A549 (cell line): Measurements from ENCODE around the gene PLIN1. TPM values are rescaled to one million over a fixed set of nuclear protein-coding genes. Genes with fewer than 3 reads are reported as not detected.
"Not testable (repeated sequence)": the region's sequence is repeated elsewhere in the genome, so short reads cannot be mapped to it uniquely, and the experiment has no call there.

Source experiments
- ATAC-seq, 2 experiments: fragments of 200-7000 bp in 1 of 2; fragments of >200 bp in 1 of 2; cut with Nextera tagmentation in 1 of 2; cut with Tn5 transposase in 1 of 2; 3 replicates each; pipeline versions ENCODE4 v1.8.0 to v1.9.1; 2018 to 2020; ENCODE audit warnings: mild to moderate bottlenecking in 1 of 2, moderate library complexity in 1 of 2
- CTCF ChIA-PET: fragments of 300-600 bp; sonication (Branson Sonifier 250); formaldehyde crosslinking; extraction: SDS; loops from one replicate; lab custom pipeline; 2021; ENCODE audit warnings: antibody characterized with exemption, inconsistent platforms; lab: Yijun Ruan, JAX
- POLR2A ChIA-PET: fragments of 350-600 bp; formaldehyde crosslinking; extraction: SDS; loops from one replicate; lab custom pipeline; 2021; ENCODE audit warnings: antibody characterized with exemption, inconsistent platforms; lab: Yijun Ruan, JAX
- DNase-seq, 2 experiments: peaks; one replicate each; pipeline versions ENCODE4 v3.0.0 to v3.0.0-alpha.2; 2011 to 2016; ENCODE audit warnings: low read depth in 1 of 2, low spot score in 1 of 2
- FAIRE-seq: peaks from 2 replicates; lab custom pipeline; 2011; peaks lifted over from hg19 to GRCh38; lab: Jason Lieb, UNC
- H3K27ac ChIP-seq, 2 experiments: fragments of >200 bp; sonication (Bioruptor Twin); formaldehyde crosslinking; 3 replicates each; pipeline ENCODE4 v1.5.1; 2016 to 2017
- H3K4me1 ChIP-seq: fragments of >200 bp; sonication (Bioruptor Twin); formaldehyde crosslinking; 3 replicates; pipeline ENCODE4 v1.6.1; 2016
- H3K4me2 ChIP-seq: fragments of >200 bp; sonication (Bioruptor Twin); formaldehyde crosslinking; 3 replicates; pipeline ENCODE4 v1.6.1; 2016
- H3K4me3 ChIP-seq: fragments of >200 bp; sonication (Bioruptor Twin); formaldehyde crosslinking; 3 replicates; pipeline ENCODE4 v1.5.1; 2016
- H3K9me3 ChIP-seq: fragments of >200 bp; sonication (Bioruptor Twin); formaldehyde crosslinking; 3 replicates; pipeline ENCODE4 v1.6.1; 2016
- BHLHE40 ChIP-seq: IDR thresholded peaks from 2 replicates; pipeline ENCODE4 v1.6.1; 2012; ENCODE audit warnings: low read depth, low read length, inconsistent platforms
- CEBPB ChIP-seq, 2 experiments: fragments of >200 bp in 1 of 2; sonication (Bioruptor Twin) in 1 of 2; formaldehyde crosslinking in 1 of 2; IDR thresholded peaks; 2 replicates each; pipeline ENCODE4 v1.6.1; 2012 to 2016
- CTCF ChIP-seq: fragments of >200 bp; sonication (Bioruptor Twin); formaldehyde crosslinking; IDR thresholded peaks from 3 replicates; pipeline ENCODE4 v1.5.1; 2016
- E2F6 ChIP-seq: IDR thresholded peaks from 2 replicates; pipeline ENCODE4 v1.6.1; 2012; ENCODE audit warnings: low read depth, borderline replicate concordance
- EHF ChIP-seq: fragments of 250-450 bp; sonication (Bioruptor Pico); IDR thresholded peaks from 2 replicates; pipeline ENCODE4 v1.5.0; 2020; ENCODE audit warnings: mild to moderate bottlenecking
- ELK1 ChIP-seq: fragments of 150-350 bp; IDR thresholded peaks from 2 replicates; pipeline ENCODE4 v1.6.1; 2014; ENCODE audit warnings: low read depth, mild to moderate bottlenecking, low read length
- FOXS1 ChIP-seq: fragments of 250-450 bp; sonication (Bioruptor Pico); IDR thresholded peaks from 2 replicates; pipeline ENCODE4 v1.5.0; 2020; ENCODE audit warnings: mild to moderate bottlenecking, moderate library complexity
- GATA3 ChIP-seq: IDR thresholded peaks from 2 replicates; pipeline ENCODE4 v1.6.1; 2012; ENCODE audit warnings: borderline replicate concordance
- HEYL ChIP-seq: fragments of 250-450 bp; sonication (Bioruptor Pico); IDR thresholded peaks from 2 replicates; pipeline ENCODE4 v1.8.0; 2021; ENCODE audit warnings: mild to moderate bottlenecking, moderate library complexity
- HMGXB4 ChIP-seq: fragments of 250-450 bp; sonication (Bioruptor Pico); IDR thresholded peaks from 2 replicates; pipeline ENCODE4 v1.5.0; 2021; ENCODE audit warnings: mild to moderate bottlenecking, moderate library complexity, borderline replicate concordance
- HOXB5 ChIP-seq: fragments of 250-450 bp; sonication (Bioruptor Pico); IDR thresholded peaks from 2 replicates; pipeline ENCODE4 v1.5.0; 2020; ENCODE audit warnings: mild to moderate bottlenecking, moderate library complexity
- JUN ChIP-seq, 2 experiments: fragments of >200 bp; sonication (Bioruptor Twin); formaldehyde crosslinking; IDR thresholded peaks; 2 replicates in 1 of 2; 3 replicates in 1 of 2; pipeline ENCODE4 v1.6.1; 2016 to 2017
- KDM5A ChIP-seq: fragments of 200-600 bp; sonication (generic); IDR thresholded peaks from 2 replicates; pipeline ENCODE4 v1.6.1; 2016; ENCODE audit warnings: antibody characterized with exemption, mild to moderate bottlenecking
- MAFK ChIP-seq: fragments of 450-650 bp; IDR thresholded peaks from 2 replicates; pipeline ENCODE4 v1.6.1; 2014; ENCODE audit not compliant: partially characterized antibody
- MYC ChIP-seq: IDR thresholded peaks from 2 replicates; pipeline ENCODE4 v1.6.1; 2012; ENCODE audit warnings: mild to moderate bottlenecking, inconsistent platforms, low read length, improper control_type of control experiment, borderline replicate concordance
- NFE2L2 ChIP-seq: fragments of 150-350 bp; conservative IDR thresholded peaks from 2 replicates; pipeline ENCODE4 v1.6.1; 2014; ENCODE audit warnings: low read length
- POLR2A ChIP-seq: IDR thresholded peaks from 2 replicates; pipeline ENCODE4 v1.6.1; 2012; ENCODE audit warnings: mild to moderate bottlenecking, low read length
- POLR2AphosphoS2 ChIP-seq: conservative IDR thresholded peaks from 2 replicates; pipeline ENCODE4 v1.6.1; 2012; ENCODE audit warnings: low read length, improper control_type of control experiment, inconsistent platforms
- RAD21 ChIP-seq, 2 experiments: fragments of >200 bp in 1 of 2; sonication (Bioruptor Twin) in 1 of 2; formaldehyde crosslinking in 1 of 2; IDR thresholded peaks in 1 of 2; conservative IDR thresholded peaks in 1 of 2; 2 replicates in 1 of 2; 3 replicates in 1 of 2; pipeline ENCODE4 v1.6.1; 2012 to 2018; ENCODE audit warnings: inconsistent platforms in 1 of 2
- RCOR1 ChIP-seq: fragments of 150-350 bp; IDR thresholded peaks from 2 replicates; pipeline ENCODE4 v1.6.1; 2014; ENCODE audit warnings: antibody characterized with exemption, low read length, low read depth
- USF2 ChIP-seq: fragments of 450-650 bp; IDR thresholded peaks from 2 replicates; pipeline ENCODE4 v1.6.1; 2014; ENCODE audit warnings: antibody characterized with exemption
- ZNF302 ChIP-seq: fragments of 250-450 bp; sonication (Bioruptor Pico); IDR thresholded peaks from 2 replicates; pipeline ENCODE4 v1.9.0; 2021; ENCODE audit warnings: inconsistent platforms, mild to moderate bottlenecking, moderate library complexity
- WGBS: methylation state at CpG from one replicate; pipeline ENCODE4 v1.1.6; 2017; ENCODE audit errors: missing lambda C conversion rate; 5-methylcytosine and 5-hydroxymethylcytosine counted together
- polyA plus RNA-seq, 4 experiments: library from polyadenylated mRNA; depleted of rRNA in 3 of 4; stranded (reverse); fragments of >200 nt; fragmentation: RNase III in 1 of 4; extraction: RNeasy Plus Mini Kit Qiagen cat#74134 plus additional on column Dnase treatment in 1 of 4; gene quantifications; 2 replicates in 3 of 4; 3 replicates in 1 of 4; pipeline ENCODE4 v1.2.3, GENCODE V29; 2011 to 2017

The PLIN1 gene
- polyA plus RNA-seq, 2 of the 4 experiments (the other 2 are of a cell fraction): 0.27 to 0.74 TPM

GRCh38 chr15:89690276-89691218, 11.4 kb upstream of the PLIN1 start, which contains the start of the genes PEX11A and WDR93 (continued):
- TF ChIP-seq E2F6 (0 out of 2 replicates have a peak, but pooled peaks have one; percentile 40), BHLHE40 (no peak), CEBPB (IDR thresholded peaks at IDR 0.05) (no peak)
- TF ChIP-seq, all 56 proteins: peak for 6

GRCh38 chr15:89689930-89690275, 10.7 kb upstream of the PLIN1 start:
- CTCF ChIA-PET: interaction anchor here (1.0 to 2.3 kb wide), 4 partner anchors 17 to 331 kb away, joined by 3 to 9 read pairs (median 6); no protein-coding TSS in a partner anchor
- H3K4me2 ChIP-seq: peak overlapping the region; percentile 86
- WGBS: 29% methylated on average over 15 of the region's 15 CpGs
- FAIRE-seq, POLR2A ChIA-PET, H3K4me1 ChIP-seq, H3K9me3 ChIP-seq, DNase-seq, ATAC-seq: not testable (repeated sequence)
- peak overlapping the region; percentile 82 for H3K4me3 ChIP-seq
- peak overlapping the region; percentile 68 to 90 for H3K27ac ChIP-seq

- H3K27ac ChIP-seq: no peak overlapping the region
- CTCF ChIA-PET: interaction anchor here (0.8 to 2.3 kb wide), 2 partner anchors 14 to 16 kb away, joined by 3 to 6 read pairs; no protein-coding TSS in a partner anchor
- H3K4me2 ChIP-seq: no peak overlapping the region
- FAIRE-seq (no peak), DNase-seq (no peak)
- POLR2A ChIA-PET: no interaction called here
- no peak overlapping the region for H3K4me3 ChIP-seq
- H3K4me1 ChIP-seq: 0 out of 3 replicates have a peak, but pooled peaks cover 5% of the 10 kb centered on the region
- TF ChIP-seq EHF (CRISPR knock-in tag) (no peak), POLR2A (no peak), ELK1 (no peak), NFE2L2 (no peak), POLR2AphosphoS2 (no peak), RAD21 (conservative IDR thresholded peaks at IDR 0.05 in 1 of 2, IDR thresholded peaks at IDR 0.05 in 1 of 2) (no peak), HEYL (CRISPR knock-in tag) (no peak), CTCF (no peak), MYC (no peak), KDM5A (no peak), GATA3 (no peak), RCOR1 (no peak), MAFK (no peak), ZNF302 (no peak), HMGXB4 (CRISPR knock-in tag) (no peak), FOXS1 (CRISPR knock-in tag) (no peak), BHLHE40 (no peak), JUN (IDR thresholded peaks at IDR 0.05) (no peak), HOXB5 (no peak), USF2 (no peak)
- TF ChIP-seq, all 56 proteins: peak for 0
- H3K9me3 ChIP-seq: no peaks in the 10 kb centered on the region
- no peak for ATAC-seq
Observed at GRCh38 chr15:89686522-89686921, 7.4 kb upstream of the PLIN1 start.
